NT2/D1 (cell line): ENCODE results near the gene FBXL12.

Source experiments
- SUZ12 ChIP-seq: IDR thresholded peaks from 2 replicates; pipeline ENCODE4 v1.6.1; 2011; ENCODE audit not compliant: insufficient read length, insufficient read depth; ENCODE audit errors: extremely low read depth
- YY1 ChIP-seq: IDR thresholded peaks from 2 replicates; pipeline ENCODE4 v1.6.1; 2011; ENCODE audit not compliant: insufficient read length, insufficient read depth
- ZNF274 ChIP-seq: IDR thresholded peaks from 2 replicates; pipeline ENCODE4 v1.6.1; 2011; ENCODE audit warnings: mild to moderate bottlenecking, low read depth, low read length

- no peak for TF ChIP-seq ZNF274
- TF ChIP-seq SUZ12, result no peak
- no peak for TF ChIP-seq YY1
Observed at GRCh38 chr19:9786342-9786741, 32.5 kb downstream of the FBXL12 start.
